ENCODE data around the gene KCNIP3.

Gene KCNIP3

GRCh38 chr2:95323347-95324155 lies 26.4 kb downstream of the KCNIP3 start:
- TF ChIP-seq CTCF (IDR thresholded peaks at IDR 0.05; ENCODE audit: insufficient read depth, low read length, missing control alignments): peak; percentile 58
- ChIA-PET CTCF (interaction anchor here (1.0 to 2.1 kb wide), 2 partner anchors 11 to 21 kb away, joined by 4 to 12 read pairs; no protein-coding TSS in a partner anchor), POLR2A (no interaction called here)
- H3K4me3 ChIP-seq (ENCODE audit: low read depth, low read length): no peak overlapping the region
- no peak for DNase-seq (ENCODE audit: low read depth, low spot score)

GRCh38 chr2:95325026-95325425 lies 27.9 kb downstream of the KCNIP3 start:
- DNase-seq (ENCODE audit: low read depth, low spot score): no peak
- CTCF ChIA-PET: no interaction called here
- H3K4me3 ChIP-seq (ENCODE audit: low read depth, low read length): no peak overlapping the region
- TF ChIP-seq CTCF (IDR thresholded peaks at IDR 0.05; ENCODE audit: insufficient read depth, low read length, missing control alignments): no peak
- POLR2A ChIA-PET: no interaction called here

- CTCF ChIA-PET: no interaction called here
- no peak for TF ChIP-seq CTCF (IDR thresholded peaks at IDR 0.05; ENCODE audit: insufficient read depth, low read length, missing control alignments)
- POLR2A ChIA-PET: no interaction called here
Measured at GRCh38 chr2:95325590-95326432, 28.7 kb downstream of the KCNIP3 start.

GRCh38 chr2:95326433-95327140 lies 29.4 kb downstream of the KCNIP3 start:
- ChIA-PET POLR2A (no interaction called here), CTCF (interaction anchor here (0.7 kb wide), 1 partner anchor 19 kb away, joined by 3 read pairs; no protein-coding TSS in a partner anchor)
- no peak for TF ChIP-seq CTCF (IDR thresholded peaks at IDR 0.05; ENCODE audit: insufficient read depth, low read length, missing control alignments)
- H3K4me3 ChIP-seq (ENCODE audit: low read depth, low read length): no peak overlapping the region
- no peak for DNase-seq (ENCODE audit: low read depth, low spot score)

More at GRCh38 chr2:95325590-95326432, 28.7 kb downstream of the KCNIP3 start:
- H3K4me3 ChIP-seq (ENCODE audit: low read depth, low read length): no peak overlapping the region
- DNase-seq (ENCODE audit: low read depth, low spot score): no peak

GRCh38 chr2:95327861-95328260 lies 30.7 kb downstream of the KCNIP3 start:
- TF ChIP-seq CTCF (IDR thresholded peaks at IDR 0.05; ENCODE audit: insufficient read depth, low read length, missing control alignments): no peak
- ChIA-PET POLR2A (no interaction called here), CTCF (interaction anchor here (1.1 kb wide), 1 partner anchor 17 kb away, joined by 5 read pairs; no protein-coding TSS in a partner anchor)
- H3K4me3 ChIP-seq (ENCODE audit: low read depth, low read length): no peak overlapping the region
- DNase-seq (ENCODE audit: low read depth, low spot score): no peak
